Right lobe of liver (tissue), 6 donors: Measurements from ENCODE around the gene SUSD1. TPM values are rescaled to one million over a fixed set of nuclear protein-coding genes. Genes with fewer than 3 reads are reported as not detected.

Experiments used
- ATAC-seq, 4 donors: fragments of 200-7000 bp; cut with Tn5 transposase; one replicate each; pipeline ENCODE4 v1.9.1; 2020; ENCODE audit warnings: mild to moderate bottlenecking in 4 of 4, moderate library complexity in 4 of 4
- DNase-seq, 3 donors: peaks; one replicate each; pipeline ENCODE4 v3.0.0-alpha.2; 2020
- H3K27ac ChIP-seq, 3 donors: fragments of 200-600 bp; one replicate each; pipeline ENCODE4 v1.8.0; 2022
- H3K27me3 ChIP-seq, 2 donors: fragments of 200-600 bp; one replicate each; pipeline ENCODE4 v1.8.0; 2022
- H3K36me3 ChIP-seq, 4 donors: fragments of 200-600 bp; sonication (generic) in 1 of 4; one replicate each; pipeline versions ENCODE4 v1.5.1 to v1.8.0; 2017 to 2022; ENCODE audit warnings: control low read depth in 1 of 4
- H3K4me1 ChIP-seq, 4 donors: fragments of 200-600 bp; sonication (generic) in 1 of 4; one replicate each; pipeline versions ENCODE4 v1.5.1 to v1.8.0; 2017 to 2022; ENCODE audit warnings: control low read depth in 1 of 4
- H3K4me3 ChIP-seq, 3 donors: fragments of 200-600 bp; one replicate each; pipeline ENCODE4 v1.8.0; 2022
- H3K9me3 ChIP-seq, 4 donors: fragments of 200-600 bp; sonication (generic) in 1 of 4; one replicate each; pipeline versions ENCODE4 v1.5.1 to v1.8.0; 2017 to 2022; ENCODE audit warnings: control low read depth in 1 of 4
- POLR2A ChIP-seq: fragments of 450-650 bp; IDR thresholded peaks from one replicate; pipeline ENCODE4 v1.6.1; 2017; ENCODE audit warnings: antibody characterized with exemption, mild to moderate bottlenecking
- WGBS: methylation state at CpG from one replicate; pipeline ENCODE4 v1.1.6; 2018; ENCODE audit warnings: low coverage, low lambda C conversion rate; ENCODE audit not compliant: insufficient coverage; ENCODE audit errors: missing lambda C conversion rate; 5-methylcytosine and 5-hydroxymethylcytosine counted together
- intact Hi-C, 2 donors: fragments of 100-400 bp; cut with DNase I; formaldehyde crosslinking; loops; one replicate each; pipeline versions ENCODE4 v1.11.2 to v1.14.1; 2022
- total RNA-seq, 6 experiments: library from RNA; depleted of rRNA in 2 of 6; stranded (reverse); fragments of >200 nt in 2 of 6; fragmentation: NEBNext Ultra II Directional in 3 of 6; extraction: Animal tissue kit (Norgen Biotek cat#: 25700) in 3 of 6; gene quantifications; one replicate each; pipeline versions ENCODE4 v1.1.0 to v1.2.4, GENCODE V29; 2016 to 2023
- TF ChIP-seq, protein P1 (sequence below), 4 donors: fragments of 200-600 bp in 3 of 4; fragments of 450-650 bp in 1 of 4; IDR thresholded peaks; one replicate each; pipeline versions ENCODE4 v1.5.1 to v1.8.0; 2016 to 2022; ENCODE audit warnings: antibody characterized with exemption in 4 of 4, mild to moderate bottlenecking in 2 of 4
- donor health status: DM: no; HTN: yes; CAD: no.
- donor health status: DM: no; HTN: no; CAD: no.
- donor health status: DM: no; HTN: no; CAD: no.
- donor health status: DM: no; HTN: yes; CAD: no.
- donor health status: DM: no; HTN: yes; CAD: no.

Gene SUSD1
- total RNA-seq, 6 experiments from 2014 or later, result 2.7 to 7.2 (median 3.9) TPM

DNA sequence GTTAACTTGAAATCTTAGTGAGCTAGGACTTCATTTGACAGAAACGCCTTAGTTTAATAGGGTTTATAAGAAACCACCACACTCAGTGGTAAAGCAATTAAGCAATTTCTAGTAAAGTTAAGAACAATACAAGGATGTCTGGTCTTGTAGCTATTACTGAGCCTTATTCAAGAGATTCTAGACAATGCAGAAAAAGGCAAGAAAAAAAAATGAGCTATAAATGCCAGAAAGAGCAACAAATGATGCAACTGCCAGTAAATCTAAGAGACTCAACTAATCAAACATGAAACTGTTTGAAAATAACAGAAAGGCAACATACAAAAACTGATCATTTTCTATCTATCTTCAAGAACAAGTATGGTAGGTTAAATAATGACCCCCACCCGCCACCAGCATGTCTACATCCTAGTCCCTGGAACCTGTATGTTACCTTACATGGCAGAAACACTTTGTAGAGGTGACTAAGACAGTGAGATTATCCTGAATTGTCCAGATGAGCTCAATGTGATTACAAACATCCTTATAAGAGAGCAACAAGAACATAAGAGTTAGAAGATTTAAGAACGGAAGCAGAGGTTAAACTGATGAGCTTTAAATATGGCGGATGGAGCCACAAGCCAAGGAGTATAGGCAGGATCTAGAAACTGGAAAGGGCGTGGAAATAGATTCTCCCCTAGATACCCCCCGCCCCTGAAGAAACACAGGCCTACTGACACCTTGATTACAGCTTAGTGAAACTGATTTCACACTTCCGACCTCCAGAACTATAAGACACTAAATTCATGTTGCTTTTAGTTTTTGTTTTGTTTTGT, 93.0 kb downstream of the SUSD1 start:
- DNase-seq, result no peak
- intact Hi-C loops, result no loop called here
- no peaks in the 10 kb centered on the region for H3K4me1 ChIP-seq
- no peak for TF ChIP-seq POLR2A
- TF ChIP-seq, protein P1, sequence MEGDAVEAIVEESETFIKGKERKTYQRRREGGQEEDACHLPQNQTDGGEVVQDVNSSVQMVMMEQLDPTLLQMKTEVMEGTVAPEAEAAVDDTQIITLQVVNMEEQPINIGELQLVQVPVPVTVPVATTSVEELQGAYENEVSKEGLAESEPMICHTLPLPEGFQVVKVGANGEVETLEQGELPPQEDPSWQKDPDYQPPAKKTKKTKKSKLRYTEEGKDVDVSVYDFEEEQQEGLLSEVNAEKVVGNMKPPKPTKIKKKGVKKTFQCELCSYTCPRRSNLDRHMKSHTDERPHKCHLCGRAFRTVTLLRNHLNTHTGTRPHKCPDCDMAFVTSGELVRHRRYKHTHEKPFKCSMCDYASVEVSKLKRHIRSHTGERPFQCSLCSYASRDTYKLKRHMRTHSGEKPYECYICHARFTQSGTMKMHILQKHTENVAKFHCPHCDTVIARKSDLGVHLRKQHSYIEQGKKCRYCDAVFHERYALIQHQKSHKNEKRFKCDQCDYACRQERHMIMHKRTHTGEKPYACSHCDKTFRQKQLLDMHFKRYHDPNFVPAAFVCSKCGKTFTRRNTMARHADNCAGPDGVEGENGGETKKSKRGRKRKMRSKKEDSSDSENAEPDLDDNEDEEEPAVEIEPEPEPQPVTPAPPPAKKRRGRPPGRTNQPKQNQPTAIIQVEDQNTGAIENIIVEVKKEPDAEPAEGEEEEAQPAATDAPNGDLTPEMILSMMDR (IDR thresholded peaks at IDR 0.05), result no peak
- no peaks in the 10 kb centered on the region for H3K27me3 ChIP-seq
- WGBS, result 75% methylated on average over 6 of the region's 7 CpGs
- no peaks in the 10 kb centered on the region for H3K36me3 ChIP-seq
- H3K9me3 ChIP-seq, result no peaks in the 10 kb centered on the region
- no peak overlapping the region for H3K4me3 ChIP-seq
- no peak for ATAC-seq
- no peak overlapping the region for H3K27ac ChIP-seq

DNA sequence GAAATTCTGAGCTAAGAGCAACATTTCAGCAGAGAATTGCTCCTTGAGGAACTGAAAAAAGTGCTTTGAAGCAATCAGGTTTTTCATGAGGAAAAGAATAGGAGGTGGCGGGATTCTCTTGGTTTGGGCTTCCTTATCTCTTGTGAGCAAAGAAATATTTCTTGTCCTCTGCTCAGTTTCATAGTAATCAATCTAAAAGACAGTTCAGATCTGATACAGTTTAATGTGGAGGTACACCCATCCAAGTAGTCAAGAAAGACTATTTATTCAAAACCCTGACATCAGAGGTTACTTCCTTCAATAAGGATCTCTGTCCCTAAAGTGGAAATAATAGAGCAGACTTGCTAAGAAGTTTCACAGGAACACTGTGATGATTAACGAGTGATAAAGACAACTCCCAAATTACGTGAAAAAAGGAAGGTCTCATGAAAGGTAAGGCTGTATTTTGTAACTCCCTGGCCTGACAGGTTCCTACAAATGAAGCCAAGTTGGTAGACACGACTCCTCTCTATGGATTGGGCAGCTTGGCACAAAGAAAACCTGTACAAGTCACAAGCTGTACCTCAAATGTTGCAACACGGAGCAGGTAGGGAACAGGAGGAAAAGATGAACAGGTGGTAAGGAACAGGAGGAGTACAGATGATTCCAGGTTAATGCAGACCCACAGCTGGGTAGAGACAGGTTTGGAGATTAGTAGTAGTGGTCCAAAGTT, 94.1 kb downstream of the SUSD1 start:
- H3K36me3 ChIP-seq, result no peaks in the 10 kb centered on the region
- H3K27ac ChIP-seq, result no peak overlapping the region
- 61% methylated on average over 5 of the region's 5 CpGs for WGBS
- H3K4me1 ChIP-seq, result no peaks in the 10 kb centered on the region
- no peak for TF ChIP-seq POLR2A
- TF ChIP-seq, protein P1 (IDR thresholded peaks at IDR 0.05), result no peak
- H3K9me3 ChIP-seq, result no peaks in the 10 kb centered on the region
- no peak for DNase-seq
- no peaks in the 10 kb centered on the region for H3K27me3 ChIP-seq
- no peak overlapping the region for H3K4me3 ChIP-seq
- intact Hi-C loops, result no loop called here
- no peak for ATAC-seq

GRCh38 chr9:112078432-112078831, 96.7 kb downstream of the SUSD1 start:
- ATAC-seq (peak in 3 of 4 donors; percentile 5 to 27 (median 21)), DNase-seq (no peak)
- no peaks in the 10 kb centered on the region for H3K4me1 ChIP-seq
- H3K9me3 ChIP-seq, result no peaks in the 10 kb centered on the region
- peak overlapping the region in 1 of 3 donors; percentile 15 for H3K27ac ChIP-seq
- intact Hi-C loops, result loop anchor here in 1 of 2 donors (10.0 kb wide), 1 partner anchor 314 kb away; no protein-coding TSS in a partner anchor
- no peaks in the 10 kb centered on the region for H3K27me3 ChIP-seq
- 58% methylated on average over 6 of the region's 6 CpGs for WGBS
- TF ChIP-seq POLR2A, result no peak
- TF ChIP-seq, protein P1 (IDR thresholded peaks at IDR 0.05), result no peak
- H3K36me3 ChIP-seq, result no peaks in the 10 kb centered on the region
- no peak overlapping the region for H3K4me3 ChIP-seq

GRCh38 chr9:112076814-112077213, 98.3 kb downstream of the SUSD1 start:
- Histone ChIP-seq H3K4me3 (no peak overlapping the region), H3K27me3 (no peaks in the 10 kb centered on the region), H3K36me3 (no peaks in the 10 kb centered on the region), H3K4me1 (peaks cover 0 to 8% (median 0%) of the 10 kb centered on the region in 4 donors), H3K27ac (peak overlapping the region in 1 of 3 donors; percentile 70), H3K9me3 (no peaks in the 10 kb centered on the region)
- intact Hi-C loops, result loop anchor here in 1 of 2 donors (10.0 kb wide), 1 partner anchor 312 kb away; no protein-coding TSS in a partner anchor
- 79% methylated on average over 7 of the region's 7 CpGs for WGBS
- TF ChIP-seq, protein P1 (IDR thresholded peaks at IDR 0.05), result no peak
- TF ChIP-seq POLR2A, result no peak
- DNase-seq, result no peak
- no peak for ATAC-seq
